Psoas muscle (tissue), 8 donors: ENCODE measurements around the gene CAMTA1. TPM values are rescaled to one million over a fixed set of nuclear protein-coding genes. Genes with fewer than 3 reads are reported as not detected.

Experiments used
- ATAC-seq, 4 donors: fragments of 200-7000 bp; cut with Tn5 transposase; one replicate each; pipeline ENCODE4 v1.9.1; 2020; ENCODE audit warnings: moderate library complexity in 3 of 4, mild to moderate bottlenecking in 2 of 4
- DNase-seq, 2 donors: peaks; one replicate each; pipeline ENCODE4 v3.0.0-alpha.2; 2020
- H3K27ac ChIP-seq: fragments of 200-600 bp; one replicate; pipeline ENCODE4 v1.8.0; 2022
- H3K27me3 ChIP-seq, 3 donors: fragments of 200-600 bp in 1 of 3; one replicate each; pipeline versions ENCODE4 v1.6.1 to v1.8.0; 2013 to 2022; ENCODE audit warnings: low read length in 2 of 3, mild to moderate bottlenecking in 2 of 3, moderate library complexity in 1 of 3; ENCODE audit not compliant: insufficient read depth in 3 of 3
- H3K36me3 ChIP-seq, 2 donors: fragments of 200-600 bp in 1 of 2; one replicate each; pipeline versions ENCODE4 v1.6.1 to v1.8.0; 2013 to 2022; ENCODE audit warnings: low read depth in 1 of 2, mild to moderate bottlenecking in 1 of 2, moderate library complexity in 1 of 2; ENCODE audit not compliant: insufficient read depth in 1 of 2
- H3K4me1 ChIP-seq: fragments of 200-600 bp; one replicate; pipeline ENCODE4 v1.8.0; 2022
- H3K4me3 ChIP-seq: fragments of 200-600 bp; one replicate; pipeline ENCODE4 v1.8.0; 2022; ENCODE audit warnings: mild to moderate bottlenecking
- H3K9me3 ChIP-seq: fragments of 200-600 bp; one replicate; pipeline ENCODE4 v1.8.0; 2022
- WGBS, 3 donors: extraction: QIAGEN DNeasy Blood & Tissue Kit; methylation state at CpG; one replicate each; pipeline versions ENCODE4 v1.1.6 to v1.1.7; 2013; 5-methylcytosine and 5-hydroxymethylcytosine counted together
- intact Hi-C, 2 donors: fragments of 100-400 bp; cut with DNase I; formaldehyde crosslinking; loops; one replicate each; pipeline versions ENCODE4 v1.11.0 to v1.14.2; 2022
- polyA plus RNA-seq, 3 donors: library from polyadenylated mRNA; stranded (reverse); fragments of 200-250 nt; gene quantifications; one replicate each; pipeline ENCODE4 v1.2.3, GENCODE V29; 2013
- total RNA-seq, 4 donors: library from RNA; stranded (reverse); fragmentation: NEBNext Ultra II Directional in 2 of 4; extraction: Animal tissue kit (Norgen Biotek cat#: 25700) in 2 of 4; gene quantifications; one replicate each; pipeline versions ENCODE4 v1.2.1 to v1.2.4, GENCODE V29; 2021 to 2023
- TF ChIP-seq, protein P1 (sequence below): fragments of 200-600 bp; IDR thresholded peaks from one replicate; pipeline ENCODE4 v1.8.0; 2022; ENCODE audit warnings: antibody characterized with exemption
- donor health status: healthy with polysubstance abuse.
- donor health status: DM: no; HTN: no; CAD: no; lungs with moderate emphysema.
- donor health status: Bipolar disorder and iron deficiency.
- donor health status: healthy.
- donor health status: DM: yes; HTN: yes; CAD: no.
- donor health status: DM: no; HTN: no; CAD: no.
- donor health status: DM: no; HTN: no; CAD: no.
- donor health status: DM: yes; HTN: yes; CAD: no.

CAMTA1 gene
- total and polyA plus RNA-seq, 7 donors: 64.6 to 206 (median 76.5) TPM

DNA sequence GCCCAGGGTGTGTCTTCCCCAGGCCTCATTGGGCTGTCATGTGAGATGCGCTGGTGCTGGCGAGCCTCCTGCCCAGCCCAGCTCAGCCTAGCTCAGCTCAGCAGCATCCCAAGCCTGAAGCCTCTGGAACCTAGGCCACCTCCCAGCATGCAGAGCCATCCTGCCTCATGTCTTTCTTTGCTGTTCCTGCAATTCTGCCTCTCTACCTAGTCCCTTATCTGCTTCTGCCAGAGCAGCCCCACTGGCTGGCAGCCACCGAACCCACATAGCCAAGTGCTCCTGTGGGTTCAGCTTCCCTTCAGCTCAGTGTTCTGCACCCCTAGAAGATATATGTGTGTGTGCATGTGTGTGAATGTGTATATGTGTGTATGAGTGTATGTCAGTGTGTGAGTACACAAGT lies 694.3 kb downstream of the CAMTA1 start:
- H3K9me3 ChIP-seq: no peaks in the 10 kb centered on the region
- H3K4me1 ChIP-seq: no peaks in the 10 kb centered on the region
- intact Hi-C loops: no loop called here
- DNase-seq (no peak), ATAC-seq (no peak)
- H3K4me3 ChIP-seq: no peak overlapping the region
- H3K27ac ChIP-seq: no peak overlapping the region
- H3K36me3 ChIP-seq: no peaks in the 10 kb centered on the region
- TF ChIP-seq, protein P1, sequence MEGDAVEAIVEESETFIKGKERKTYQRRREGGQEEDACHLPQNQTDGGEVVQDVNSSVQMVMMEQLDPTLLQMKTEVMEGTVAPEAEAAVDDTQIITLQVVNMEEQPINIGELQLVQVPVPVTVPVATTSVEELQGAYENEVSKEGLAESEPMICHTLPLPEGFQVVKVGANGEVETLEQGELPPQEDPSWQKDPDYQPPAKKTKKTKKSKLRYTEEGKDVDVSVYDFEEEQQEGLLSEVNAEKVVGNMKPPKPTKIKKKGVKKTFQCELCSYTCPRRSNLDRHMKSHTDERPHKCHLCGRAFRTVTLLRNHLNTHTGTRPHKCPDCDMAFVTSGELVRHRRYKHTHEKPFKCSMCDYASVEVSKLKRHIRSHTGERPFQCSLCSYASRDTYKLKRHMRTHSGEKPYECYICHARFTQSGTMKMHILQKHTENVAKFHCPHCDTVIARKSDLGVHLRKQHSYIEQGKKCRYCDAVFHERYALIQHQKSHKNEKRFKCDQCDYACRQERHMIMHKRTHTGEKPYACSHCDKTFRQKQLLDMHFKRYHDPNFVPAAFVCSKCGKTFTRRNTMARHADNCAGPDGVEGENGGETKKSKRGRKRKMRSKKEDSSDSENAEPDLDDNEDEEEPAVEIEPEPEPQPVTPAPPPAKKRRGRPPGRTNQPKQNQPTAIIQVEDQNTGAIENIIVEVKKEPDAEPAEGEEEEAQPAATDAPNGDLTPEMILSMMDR: no peak
- 81 to 87% (median 84%) methylated on average over 3 of the region's 3 CpGs for WGBS, 3 donors
- H3K27me3 ChIP-seq: peaks cover 0 to 20% (median 3%) of the 10 kb centered on the region in 3 donors

DNA sequence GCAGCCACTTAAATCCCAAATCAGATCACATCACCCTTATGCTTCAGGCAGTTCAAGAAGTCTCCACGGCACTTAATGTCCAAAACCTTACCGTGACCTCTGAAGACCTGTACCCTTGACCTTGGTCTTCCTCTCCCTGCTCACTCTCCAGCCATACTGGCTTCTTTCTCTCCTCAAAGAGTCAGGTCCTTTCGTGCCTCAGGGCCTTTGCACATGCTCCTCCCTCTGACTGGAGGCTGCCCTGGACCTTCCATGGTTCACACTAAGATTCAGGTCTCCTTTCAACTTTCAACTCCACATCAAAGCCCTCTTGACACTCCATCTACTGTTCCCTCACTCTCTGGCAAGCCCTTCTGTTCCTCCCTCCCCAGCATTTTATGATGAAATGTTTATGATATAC lies 695.9 kb downstream of the CAMTA1 start:
- no peaks in the 10 kb centered on the region for H3K36me3 ChIP-seq
- no peak overlapping the region for H3K27ac ChIP-seq
- DNase-seq (no peak), ATAC-seq (no peak)
- 60 to 77% (median 68%) methylated on average over 3 of the region's 3 CpGs for WGBS, 3 donors
- intact Hi-C loops: loop anchor here in 1 of 2 donors (10.0 kb wide), 1 partner anchor 1616 kb away; no protein-coding TSS in a partner anchor
- no peaks in the 10 kb centered on the region for H3K9me3 ChIP-seq
- peaks cover 0 to 20% (median 3%) of the 10 kb centered on the region in 3 donors for H3K27me3 ChIP-seq
- no peaks in the 10 kb centered on the region for H3K4me1 ChIP-seq
- H3K4me3 ChIP-seq: no peak overlapping the region
- TF ChIP-seq, protein P1: no peak

DNA sequence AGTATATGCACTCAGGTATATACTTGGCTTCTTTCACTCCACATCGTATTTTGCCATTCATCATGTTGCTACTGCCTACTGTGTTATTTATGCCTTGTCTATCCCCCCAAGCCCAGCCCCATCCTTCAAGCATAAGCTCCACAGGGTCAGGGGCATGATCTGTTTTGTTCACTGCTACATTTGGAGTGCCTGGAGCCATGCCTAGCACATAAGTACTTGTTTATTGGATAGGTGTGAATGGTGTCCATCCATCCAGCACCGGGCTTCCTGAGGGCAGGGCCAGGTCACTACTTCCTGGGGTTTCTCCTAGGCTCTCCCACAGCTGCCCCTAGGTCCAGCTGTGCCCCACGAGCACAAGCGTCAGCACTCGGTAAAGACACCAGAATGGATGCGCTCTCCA lies 696.8 kb downstream of the CAMTA1 start:
- TF ChIP-seq, protein P1: no peak
- no peaks in the 10 kb centered on the region for H3K4me1 ChIP-seq
- H3K27ac ChIP-seq: no peak overlapping the region
- WGBS, 3 donors: 78 to 83% (median 81%) methylated on average over 6 of the region's 6 CpGs
- intact Hi-C loops: loop anchor here in 1 of 2 donors (10.0 kb wide), 1 partner anchor 1617 kb away; no protein-coding TSS in a partner anchor
- no peak for ATAC-seq
- DNase-seq: no peak
- H3K36me3 ChIP-seq: no peaks in the 10 kb centered on the region
- no peaks in the 10 kb centered on the region for H3K9me3 ChIP-seq
- H3K4me3 ChIP-seq: no peak overlapping the region
- H3K27me3 ChIP-seq: peaks cover 0 to 17% (median 3%) of the 10 kb centered on the region in 3 donors

DNA sequence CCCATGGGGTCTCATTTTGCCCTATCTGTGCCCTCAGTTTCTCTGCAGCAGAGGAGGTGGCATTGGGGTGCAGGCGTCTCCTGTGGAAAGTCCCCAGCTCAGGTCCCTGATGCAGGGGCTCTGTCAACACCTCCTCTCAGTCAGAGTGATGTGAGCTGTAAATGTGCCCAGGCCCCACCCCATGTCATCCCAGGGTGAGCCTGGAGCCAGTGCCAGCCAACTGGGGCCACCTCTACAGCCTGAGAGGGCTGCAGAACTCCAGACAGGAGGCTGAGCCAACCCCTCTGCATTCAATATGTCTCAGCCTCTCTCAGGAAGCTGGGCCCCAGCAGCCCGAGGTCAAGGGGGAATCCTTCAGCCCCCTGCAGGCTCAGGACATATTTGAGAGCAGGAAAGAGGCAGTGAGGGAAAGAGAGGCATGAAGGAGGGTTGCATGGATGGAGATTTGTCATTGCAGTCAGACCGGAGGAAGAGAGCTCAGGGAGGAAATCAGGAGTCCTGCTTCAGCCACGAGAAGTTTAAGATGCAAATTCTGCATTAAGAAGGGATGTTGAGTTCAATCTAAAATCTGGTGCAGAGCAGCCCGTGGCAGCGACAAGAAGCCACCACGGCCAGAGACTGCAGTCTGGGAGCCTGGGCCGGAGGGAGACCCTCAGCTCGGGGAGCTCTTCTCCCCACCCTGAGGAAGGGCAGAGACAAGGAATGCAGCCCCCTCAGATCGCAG lies 697.7 kb downstream of the CAMTA1 start:
- DNase-seq (no peak), ATAC-seq (no peak)
- intact Hi-C loops: loop anchor here in 1 of 2 donors (10.0 kb wide), 1 partner anchor 1618 kb away; no protein-coding TSS in a partner anchor
- Histone ChIP-seq H3K27ac (no peak overlapping the region), H3K4me1 (no peaks in the 10 kb centered on the region), H3K9me3 (no peaks in the 10 kb centered on the region), H3K4me3 (no peak overlapping the region), H3K27me3 (peaks cover 0 to 21% (median 7%) of the 10 kb centered on the region in 3 donors), H3K36me3 (no peaks in the 10 kb centered on the region)
- TF ChIP-seq, protein P1: no peak
- WGBS, 3 donors: 59 to 65% (median 62%) methylated on average over 10 of the region's 10 CpGs
